Subcutaneous adipose tissue (tissue), 4 donors: ENCODE data around the gene B4GALT5. TPM values are rescaled to one million over a fixed set of nuclear protein-coding genes. Genes with fewer than 3 reads are reported as not detected.

ENCODE experiments used
- CTCF ChIP-seq: fragments of 450-650 bp; IDR thresholded peaks from one replicate; pipeline ENCODE4 v1.5.1; 2016; ENCODE audit warnings: low read depth, mild to moderate bottlenecking, control low read depth, antibody characterized with exemption, moderate library complexity
- small RNA-seq: library from RNA; depleted of rRNA; stranded (forward); fragments of <200 nt; gene quantifications from one replicate; pipeline ENCODE3, GENCODE V24; 2016
- total RNA-seq, 4 donors: library from RNA; depleted of rRNA; stranded (reverse); fragments of >200 nt; gene quantifications; one replicate each; pipeline ENCODE4 v1.1.0, GENCODE V29; 2016

Gene B4GALT5
- total RNA-seq, 4 donors from 2014 or later = 18.1 to 26.2 (median 21.2) TPM

GRCh38 chr20:49583669-49584417 is 129.8 kb downstream of the B4GALT5 start:
- no peak for TF ChIP-seq CTCF

- TF ChIP-seq CTCF = no peak
Measured at GRCh38 chr20:49583343-49583668, 130.4 kb downstream of the B4GALT5 start.

Small RNA genes lying within 50 kb of the gene (small RNA-seq; reads per million reads assigned to genes)
- gene RN7SL197P (not detected), gene SNRPFP1 (not detected)

Other genes with a start within 250 kb of the B4GALT5 start
- 10 to 100 TPM in 3 of 4 donors, 1 to 10 TPM in 1; 8.7 to 24.5 (median 17.7) TPM for gene KCNB1, start 231.2 kb downstream of the B4GALT5 start, total RNA-seq
- gene PTGIS, start 145.7 kb downstream of the B4GALT5 start, total RNA-seq = 10 to 100 TPM; 17.0 to 39.2 (median 32.4) TPM
- gene SLC9A8, start 99.0 kb upstream of the B4GALT5 start, total RNA-seq = 10 to 100 TPM in 1 of 4 donors, 1 to 10 TPM in 3; 7.1 to 12.4 (median 8.9) TPM
- gene SPATA2, start 201.7 kb upstream of the B4GALT5 start, total RNA-seq = 1 to 10 TPM; 1.7 to 3.0 (median 1.9) TPM
- 100 to 1,000 TPM; 136 to 193 (median 176) TPM for gene RNF114, start 222.5 kb upstream of the B4GALT5 start, total RNA-seq